ENCODE measurements around the gene TOM1L2. TPM values are rescaled to one million over a fixed set of nuclear protein-coding genes. Genes with fewer than 3 reads are reported as not detected.

TOM1L2 gene
- polyA plus RNA-seq, 1 donor from 2014 or later = 40.9 TPM

GRCh38 chr17:17849845-17850373 is 122.3 kb downstream of the TOM1L2 start:
- no peak overlapping the region for H3K9ac ChIP-seq (ENCODE audit: low read length)

GRCh38 chr17:17849147-17849820 is 122.9 kb downstream of the TOM1L2 start:
- no peak overlapping the region for H3K27ac ChIP-seq (ENCODE audit: low read length)
- no peaks in the 10 kb centered on the region for H3F3A ChIP-seq (ENCODE audit: insufficient read depth, low read length, poor library complexity, severe bottlenecking)
- no peaks in the 10 kb centered on the region for H4K20me1 ChIP-seq (ENCODE audit: insufficient read depth)
- H3K4me3 ChIP-seq (ENCODE audit: low read length) = no peak overlapping the region
- H3K9me2 ChIP-seq (ENCODE audit: insufficient read depth, low read length) = no peaks in the 10 kb centered on the region
- H3K27me3 ChIP-seq (ENCODE audit: insufficient read depth, low read depth, low read length) = no peaks in the 10 kb centered on the region
- H3K4me2 ChIP-seq (ENCODE audit: low read length) = no peak overlapping the region
- no peak overlapping the region for H3K9ac ChIP-seq (ENCODE audit: low read length)
- H2AFZ ChIP-seq (ENCODE audit: low read depth, low read length) = no peak overlapping the region
- no peaks in the 10 kb centered on the region for H3K9me3 ChIP-seq (ENCODE audit: low read length)
- no peaks in the 10 kb centered on the region for H3K79me2 ChIP-seq (replicated peaks; ENCODE audit: insufficient read depth, low read length)
- no peaks in the 10 kb centered on the region for H3K36me3 ChIP-seq (ENCODE audit: insufficient read depth, low read length)
- TF ChIP-seq SMC3 (conservative IDR thresholded peaks at IDR 0.05; ENCODE audit: poor library complexity) (no peak), EP300 (conservative IDR thresholded peaks at IDR 0.05; ENCODE audit: poor library complexity, severe bottlenecking) (no peak), EZH2 (IDR thresholded peaks at IDR 0.05; ENCODE audit: borderline replicate concordance, insufficient read depth, low read length, poor library complexity, severe bottlenecking) (no peak), RAD21 (conservative IDR thresholded peaks at IDR 0.05) (no peak), MXI1 (conservative IDR thresholded peaks at IDR 0.05; ENCODE audit: poor library complexity, severe bottlenecking) (no peak), POLR2AphosphoS5 (IDR thresholded peaks at IDR 0.05) (no peak), TAF1 (IDR thresholded peaks at IDR 0.05; ENCODE audit: low read depth) (no peak), CTCF (IDR thresholded peaks at IDR 0.05; ENCODE audit: poor library complexity, severe bottlenecking) (no peak)

More at GRCh38 chr17:17849845-17850373, 122.3 kb downstream of the TOM1L2 start:
- Histone ChIP-seq H3K4me3 (ENCODE audit: low read length) (no peak overlapping the region), H4K20me1 (ENCODE audit: insufficient read depth) (no peaks in the 10 kb centered on the region), H3K36me3 (ENCODE audit: insufficient read depth, low read length) (no peaks in the 10 kb centered on the region), H3K27me3 (ENCODE audit: insufficient read depth, low read depth, low read length) (no peaks in the 10 kb centered on the region), H3K4me2 (ENCODE audit: low read length) (no peak overlapping the region), H3K27ac (ENCODE audit: low read length) (no peak overlapping the region), H3K9me2 (ENCODE audit: insufficient read depth, low read length) (no peaks in the 10 kb centered on the region), H3K9me3 (ENCODE audit: low read length) (no peaks in the 10 kb centered on the region), H3K79me2 (replicated peaks; ENCODE audit: insufficient read depth, low read length) (no peaks in the 10 kb centered on the region), H3F3A (ENCODE audit: insufficient read depth, low read length, poor library complexity, severe bottlenecking) (no peaks in the 10 kb centered on the region), H2AFZ (ENCODE audit: low read depth, low read length) (no peak overlapping the region)
- TF ChIP-seq RAD21 (conservative IDR thresholded peaks at IDR 0.05) = no peak
- TF ChIP-seq SMC3 (conservative IDR thresholded peaks at IDR 0.05; ENCODE audit: poor library complexity) = no peak
- TF ChIP-seq REST (IDR thresholded peaks at IDR 0.05; ENCODE audit: borderline replicate concordance) = no peak
- no peak for TF ChIP-seq EP300 (conservative IDR thresholded peaks at IDR 0.05; ENCODE audit: poor library complexity, severe bottlenecking)
- no peak for TF ChIP-seq TAF1 (IDR thresholded peaks at IDR 0.05; ENCODE audit: low read depth)
- TF ChIP-seq CTCF (IDR thresholded peaks at IDR 0.05; ENCODE audit: poor library complexity, severe bottlenecking) = no peak
- TF ChIP-seq MXI1 (conservative IDR thresholded peaks at IDR 0.05; ENCODE audit: poor library complexity, severe bottlenecking) = no peak
- no peak for TF ChIP-seq POLR2AphosphoS5 (IDR thresholded peaks at IDR 0.05)
- TF ChIP-seq EZH2 (IDR thresholded peaks at IDR 0.05; ENCODE audit: borderline replicate concordance, insufficient read depth, low read length, poor library complexity, severe bottlenecking) = no peak

All from neural cell (in vitro differentiated cells).